ENCODE results near the gene IGF1R. TPM values are rescaled to one million over a fixed set of nuclear protein-coding genes. Genes with fewer than 3 reads are reported as not detected.

The IGF1R gene
- total and polyA plus RNA-seq, 2 donors (not counting 3 experiments of a cell fraction or from before 2014, with no cell fraction given) = 16.1 to 59.1 TPM

DNA sequence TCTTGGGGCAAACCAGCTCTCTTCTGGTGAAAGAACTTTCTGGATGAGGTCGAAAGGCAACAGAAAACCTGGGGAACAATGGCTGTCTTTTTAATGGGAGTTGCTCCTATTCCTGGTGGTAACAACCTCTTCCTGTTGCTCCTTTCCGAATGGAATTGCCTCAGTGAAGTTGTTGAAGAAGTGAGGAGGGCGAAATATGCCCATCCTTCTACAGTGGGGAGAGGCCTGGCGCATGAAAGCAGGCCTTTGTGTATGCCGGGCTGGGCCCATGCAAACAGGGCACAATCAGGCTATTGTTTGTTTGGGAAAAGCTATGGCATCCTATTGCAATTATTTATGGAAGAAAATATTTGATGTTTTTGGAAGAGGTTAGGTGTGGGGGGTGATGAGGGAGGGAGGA, 166.9 kb downstream of the IGF1R start:
- H3K9me1 ChIP-seq (replicated peaks; ENCODE audit: control insufficient read depth, extremely low read depth, insufficient read depth, low read length) = no peaks in the 10 kb centered on the region
- H4K20me1 ChIP-seq (replicated peaks; ENCODE audit: control insufficient read depth, extremely low read depth, insufficient read depth, low read length) = no peaks in the 10 kb centered on the region
- dilution Hi-C loops (cut with MboI; ENCODE audit: extremely low pct_ligation_motif_present, low sequenced_read_pairs) (no loop called here), intact Hi-C loops (cut with micrococcal nuclease) (no loop called here)
- no TSS peak for BruUV-seq (replicated peaks)
- H3K79me2 ChIP-seq (ENCODE audit: control insufficient read depth, insufficient read depth, low read length) = peaks cover 2% of the 10 kb centered on the region
- no peak for TF ChIP-seq JUN (IDR thresholded peaks at IDR 0.05; ENCODE audit: borderline replicate concordance, insufficient read depth, insufficient read length, low read depth)
- TF ChIP-seq POLR2AphosphoS5 (IDR thresholded peaks at IDR 0.05; ENCODE audit: insufficient read depth, low read depth, low read length) = no peak
- no peak for TF ChIP-seq FOS (IDR thresholded peaks at IDR 0.05; ENCODE audit: borderline replicate concordance, insufficient read depth, low read length)
- no peak for TF ChIP-seq GATA2 (IDR thresholded peaks at IDR 0.05; ENCODE audit: insufficient read depth, insufficient read length, low read depth, low read length)
- TF ChIP-seq EZH2 (IDR thresholded peaks at IDR 0.05; ENCODE audit: borderline replicate concordance, low read depth, low read length, severe bottlenecking) = no peak
- no peak for TF ChIP-seq POLR2A (IDR thresholded peaks at IDR 0.05; ENCODE audit: low read depth, low read length)
- TF ChIP-seq, protein P1, sequence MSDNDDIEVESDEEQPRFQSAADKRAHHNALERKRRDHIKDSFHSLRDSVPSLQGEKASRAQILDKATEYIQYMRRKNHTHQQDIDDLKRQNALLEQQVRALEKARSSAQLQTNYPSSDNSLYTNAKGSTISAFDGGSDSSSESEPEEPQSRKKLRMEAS (IDR thresholded peaks at IDR 0.05; ENCODE audit: insufficient read depth, insufficient read length) = no peak
- no peak for TF ChIP-seq MYC (IDR thresholded peaks at IDR 0.05; ENCODE audit: low read depth, low read length)
- TF ChIP-seq CTCF (IDR thresholded peaks at IDR 0.05; ENCODE audit: extremely low read depth in 1 of 2, insufficient read depth in 1 of 2, low read depth in 1 of 2, low read length in 2 of 2) = no peak
- no peaks in the 10 kb centered on the region for H3K9me3 ChIP-seq (replicated peaks; ENCODE audit: control insufficient read depth, insufficient read depth, low read length)
- no peaks in the 10 kb centered on the region for H3K36me3 ChIP-seq (ENCODE audit: control insufficient read depth in 2 of 2, extremely low read depth in 1 of 2, insufficient read depth in 2 of 2, low read length in 2 of 2)
- FAIRE-seq = peak; percentile 4
- no peak overlapping the region for H3K4me3 ChIP-seq (replicated peaks in 1 of 3; ENCODE audit: insufficient read depth in 1 of 3, low read depth in 1 of 3, low read length in 3 of 3)
- H3K27me3 ChIP-seq (ENCODE audit: control insufficient read depth in 2 of 2, insufficient read depth in 2 of 2, low read length in 2 of 2) = no peaks in the 10 kb centered on the region
- no peak overlapping the region for H3K27ac ChIP-seq (ENCODE audit: insufficient read depth, low read depth, low read length)
- no peak overlapping the region for H3K4me2 ChIP-seq (ENCODE audit: insufficient read depth, low read length)
- no peak overlapping the region for H2AFZ ChIP-seq (ENCODE audit: low read depth, low read length)
- POLR2A ChIA-PET = no interaction called here
- no peak for DNase-seq (ENCODE audit: low read depth, low spot score)
- CTCF ChIA-PET = interaction anchor here (1.5 kb wide), 1 partner anchor 35 kb away, joined by 4 read pairs; no protein-coding TSS in a partner anchor
- H3K4me1 ChIP-seq (ENCODE audit: control insufficient read depth, extremely low read depth, insufficient read depth, low read length) = peaks cover 16% of the 10 kb centered on the region
- no peak overlapping the region for H3K9ac ChIP-seq (replicated peaks; ENCODE audit: extremely low read depth, insufficient read depth, low read length)
